ENCODE data around the gene NEU2.
"Not testable (repeated sequence)": the region's sequence is repeated elsewhere in the genome, so short reads cannot be mapped to it uniquely, and the experiment has no call there.

The NEU2 gene

GRCh38 chr2:233010569-233011267, 21.8 kb upstream of the NEU2 start:
- no peak for DNase-seq (ENCODE audit: low read depth)

GRCh38 chr2:233011268-233011650, 21.2 kb upstream of the NEU2 start:
- no peak for DNase-seq (ENCODE audit: low read depth)

- DNase-seq (ENCODE audit: low read depth), result no peak
These were observed 20.8 kb upstream of the NEU2 start for GRCh38 chr2:233011702-233012131.

- no peak for DNase-seq (ENCODE audit: low read depth)
These were observed 20.0 kb upstream of the NEU2 start for GRCh38 chr2:233012301-233012971.

- DNase-seq (ENCODE audit: low read depth), result no peak
These were observed 19.4 kb upstream of the NEU2 start, which contains the start of gene NGEF for GRCh38 chr2:233013027-233013461. TSS of gene NGEF (minus strand) at chr2:233013256. CDS start at chr2:232974890, 38,366 bp downstream.

GRCh38 chr2:233013650-233014049, 18.8 kb upstream of the NEU2 start:
- DNase-seq (ENCODE audit: low read depth), result no peak

- no peak for DNase-seq (ENCODE audit: low read depth)
These were observed 17.3 kb upstream of the NEU2 start for GRCh38 chr2:233015019-233015645.

- no peak for DNase-seq (ENCODE audit: low read depth)
These were observed 14.5 kb upstream of the NEU2 start for GRCh38 chr2:233017947-233018346.

GRCh38 chr2:233019610-233020009, 12.9 kb upstream of the NEU2 start:
- not testable (repeated sequence) for DNase-seq (ENCODE audit: low read depth)

- no peak for DNase-seq (ENCODE audit: low read depth)
These were observed 12.0 kb upstream of the NEU2 start for GRCh38 chr2:233020454-233020853.

GRCh38 chr2:233021771-233022170, 10.7 kb upstream of the NEU2 start:
- peak; percentile 19 for DNase-seq (ENCODE audit: low read depth)

GRCh38 chr2:233022561-233022960, 9.9 kb upstream of the NEU2 start:
- DNase-seq (ENCODE audit: low read depth), result no peak

GRCh38 chr2:233023007-233023760, 9.3 kb upstream of the NEU2 start:
- DNase-seq (ENCODE audit: low read depth), result no peak

- DNase-seq (ENCODE audit: low read depth), result no peak
These were observed 8.6 kb upstream of the NEU2 start for GRCh38 chr2:233023761-233024410.

GRCh38 chr2:233025706-233026105, 6.8 kb upstream of the NEU2 start:
- peak; percentile 20 for DNase-seq (ENCODE audit: low read depth)

GRCh38 chr2:233026198-233026813, 6.2 kb upstream of the NEU2 start:
- peak; percentile 88 for DNase-seq (ENCODE audit: low read depth)

GRCh38 chr2:233029321-233029720, 3.2 kb upstream of the NEU2 start:
- DNase-seq (ENCODE audit: low read depth), result peak; percentile 36

- DNase-seq (ENCODE audit: low read depth), result no peak
These were observed 644 bp upstream of the NEU2 start for GRCh38 chr2:233031556-233032500.

GRCh38 chr2:233033672-233034071, 1.2 kb downstream of the NEU2 start:
- no peak for DNase-seq (ENCODE audit: low read depth)

Data from EH (cell line).